Measurements from ENCODE around the gene GNG2.

DNA sequence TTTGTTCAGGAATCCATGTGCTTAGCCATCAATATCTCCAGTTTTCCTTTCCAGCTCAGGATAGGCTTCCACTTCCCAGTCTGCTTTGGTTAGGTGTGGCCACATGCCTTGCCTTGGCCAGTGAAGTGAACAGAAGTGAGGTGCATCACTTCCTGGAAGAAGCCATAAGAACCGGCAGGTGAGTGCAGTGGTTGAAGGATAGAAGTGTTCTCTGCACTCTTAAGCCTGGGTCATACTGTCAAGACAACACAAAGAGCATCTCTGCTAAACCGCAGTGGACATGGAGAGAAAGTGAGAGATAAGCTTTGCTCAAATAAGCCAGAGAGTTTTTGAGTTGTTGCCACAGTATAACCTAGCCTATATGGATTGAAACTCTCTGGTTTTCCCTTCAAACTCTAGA is 11.4 kb downstream of the GNG2 start:
- TF ChIP-seq, protein P1, sequence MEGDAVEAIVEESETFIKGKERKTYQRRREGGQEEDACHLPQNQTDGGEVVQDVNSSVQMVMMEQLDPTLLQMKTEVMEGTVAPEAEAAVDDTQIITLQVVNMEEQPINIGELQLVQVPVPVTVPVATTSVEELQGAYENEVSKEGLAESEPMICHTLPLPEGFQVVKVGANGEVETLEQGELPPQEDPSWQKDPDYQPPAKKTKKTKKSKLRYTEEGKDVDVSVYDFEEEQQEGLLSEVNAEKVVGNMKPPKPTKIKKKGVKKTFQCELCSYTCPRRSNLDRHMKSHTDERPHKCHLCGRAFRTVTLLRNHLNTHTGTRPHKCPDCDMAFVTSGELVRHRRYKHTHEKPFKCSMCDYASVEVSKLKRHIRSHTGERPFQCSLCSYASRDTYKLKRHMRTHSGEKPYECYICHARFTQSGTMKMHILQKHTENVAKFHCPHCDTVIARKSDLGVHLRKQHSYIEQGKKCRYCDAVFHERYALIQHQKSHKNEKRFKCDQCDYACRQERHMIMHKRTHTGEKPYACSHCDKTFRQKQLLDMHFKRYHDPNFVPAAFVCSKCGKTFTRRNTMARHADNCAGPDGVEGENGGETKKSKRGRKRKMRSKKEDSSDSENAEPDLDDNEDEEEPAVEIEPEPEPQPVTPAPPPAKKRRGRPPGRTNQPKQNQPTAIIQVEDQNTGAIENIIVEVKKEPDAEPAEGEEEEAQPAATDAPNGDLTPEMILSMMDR (IDR thresholded peaks at IDR 0.05) = no peak
- no peak for TF ChIP-seq POLR2AphosphoS5 (IDR thresholded peaks at IDR 0.05)
